HEK293 (cell line): ENCODE data around the gene DNASE2B.

Source experiments
- CTCF ChIA-PET: fragments of 350-600 bp; formaldehyde crosslinking; extraction: SDS; loops from one replicate; lab custom pipeline; 2021; ENCODE audit warnings: antibody characterized with exemption; lab: Yijun Ruan, JAX
- POLR2A ChIA-PET: fragments of 300-600 bp; formaldehyde crosslinking; extraction: SDS; loops from one replicate; lab custom pipeline; 2020; ENCODE audit warnings: antibody characterized with exemption, inconsistent platforms; lab: Yijun Ruan, JAX
- H3K27ac ChIP-seq: fragments of 200-500 bp; sonication (Bioruptor generic); 2 replicates; pipeline ENCODE4 v1.5.1; 2014; ENCODE audit warnings: low read depth, low read length, control low read depth, inconsistent platforms; ENCODE audit errors: extremely low read depth
- H3K36me3 ChIP-seq, 2 experiments: fragments of 200-500 bp in 1 of 2; sonication (Bioruptor generic) in 1 of 2; 1 replicate in 1 of 2; 2 replicates in 1 of 2; pipeline ENCODE4 v1.5.1; 2014 to 2017; ENCODE audit warnings: inconsistent platforms in 2 of 2, low read length in 2 of 2; ENCODE audit not compliant: control insufficient read depth in 2 of 2, insufficient read depth in 1 of 2
- H3K4me1 ChIP-seq: fragments of 200-500 bp; sonication (Bioruptor generic); 2 replicates; pipeline ENCODE4 v1.5.1; 2014; ENCODE audit warnings: mild to moderate bottlenecking, low read length, inconsistent platforms; ENCODE audit not compliant: control insufficient read depth, insufficient read depth
- H3K4me3 ChIP-seq: 2 replicates; pipeline ENCODE4 v1.5.1; 2011; ENCODE audit warnings: low read depth, mild to moderate bottlenecking, control low read depth, low read length, moderate library complexity
- H3K9me3 ChIP-seq: fragments of 200-500 bp; sonication (Bioruptor generic); 2 replicates; pipeline ENCODE4 v1.5.1; 2014; ENCODE audit warnings: low read depth, low read length, inconsistent platforms; ENCODE audit not compliant: control insufficient read depth, insufficient read depth
- BCL6B ChIP-seq: fragments of 450-650 bp; formaldehyde crosslinking; IDR thresholded peaks from 2 replicates; pipeline ENCODE4 v1.5.1; 2017; ENCODE audit warnings: missing biosample characterization, missing genetic modification characterization
- GLIS1 ChIP-seq: fragments of 450-650 bp; formaldehyde crosslinking; IDR thresholded peaks from 2 replicates; pipeline ENCODE4 v1.5.1; 2016; ENCODE audit warnings: missing biosample characterization, missing genetic modification characterization
- HOXD13 ChIP-seq: sonication (generic); formaldehyde crosslinking; IDR thresholded peaks from 2 replicates; pipeline ENCODE4 v1.8.0; 2022; ENCODE audit warnings: missing genetic modification reagents, borderline replicate concordance
- PRDM10 ChIP-seq: fragments of 450-650 bp; formaldehyde crosslinking; IDR thresholded peaks from 2 replicates; pipeline ENCODE4 v1.5.1; 2016; ENCODE audit warnings: missing biosample characterization, missing genetic modification characterization
- ZBTB17 ChIP-seq: fragments of 450-650 bp; formaldehyde crosslinking; IDR thresholded peaks from 2 replicates; pipeline ENCODE4 v1.5.1; 2016; ENCODE audit warnings: missing biosample characterization, missing genetic modification characterization
- ZBTB8A ChIP-seq: fragments of 450-650 bp; formaldehyde crosslinking; IDR thresholded peaks from 2 replicates; pipeline ENCODE4 v1.5.1; 2016; ENCODE audit warnings: missing biosample characterization, missing genetic modification characterization
- ZFHX2 ChIP-seq: fragments of 450-650 bp; formaldehyde crosslinking; conservative IDR thresholded peaks from 2 replicates; pipeline ENCODE4 v1.5.1; 2016; ENCODE audit warnings: missing biosample characterization, missing genetic modification characterization
- ZNF133 ChIP-seq: fragments of 450-650 bp; formaldehyde crosslinking; IDR thresholded peaks from 2 replicates; pipeline ENCODE4 v1.5.1; 2016; ENCODE audit warnings: missing biosample characterization, missing genetic modification characterization
- ZNF138 ChIP-seq: fragments of 450-650 bp; formaldehyde crosslinking; IDR thresholded peaks from 2 replicates; pipeline ENCODE4 v1.5.1; 2016; ENCODE audit warnings: missing biosample characterization, missing genetic modification characterization, borderline replicate concordance
- ZNF140 ChIP-seq: fragments of 450-650 bp; formaldehyde crosslinking; IDR thresholded peaks from 2 replicates; pipeline ENCODE4 v1.5.1; 2016; ENCODE audit warnings: missing biosample characterization, missing genetic modification characterization
- ZNF148 ChIP-seq: fragments of 450-650 bp; formaldehyde crosslinking; IDR thresholded peaks from 2 replicates; pipeline ENCODE4 v1.5.0; 2017; ENCODE audit warnings: missing biosample characterization, missing genetic modification characterization, borderline replicate concordance
- ZNF311 ChIP-seq: fragments of 450-650 bp; formaldehyde crosslinking; IDR thresholded peaks from 2 replicates; pipeline ENCODE4 v1.5.1; 2017; ENCODE audit warnings: missing biosample characterization, missing genetic modification characterization, borderline replicate concordance
- ZNF324 ChIP-seq: fragments of 450-650 bp; formaldehyde crosslinking; IDR thresholded peaks from 2 replicates; pipeline ENCODE4 v1.5.1; 2016; ENCODE audit warnings: missing biosample characterization, missing genetic modification characterization
- ZNF335 ChIP-seq: fragments of 450-650 bp; formaldehyde crosslinking; conservative IDR thresholded peaks from 2 replicates; pipeline ENCODE4 v1.5.1; 2016; ENCODE audit warnings: missing biosample characterization, missing genetic modification characterization
- ZNF350 ChIP-seq: fragments of 450-650 bp; formaldehyde crosslinking; IDR thresholded peaks from 2 replicates; pipeline ENCODE4 v1.5.0; 2017; ENCODE audit warnings: missing biosample characterization, mild to moderate bottlenecking, missing genetic modification characterization
- ZNF423 ChIP-seq: fragments of 450-650 bp; formaldehyde crosslinking; IDR thresholded peaks from 2 replicates; pipeline ENCODE4 v1.5.1; 2016; ENCODE audit warnings: missing biosample characterization, missing genetic modification characterization
- ZNF449 ChIP-seq: fragments of 450-650 bp; formaldehyde crosslinking; IDR thresholded peaks from 2 replicates; pipeline ENCODE4 v1.5.1; 2017; ENCODE audit warnings: missing biosample characterization, mild to moderate bottlenecking, missing genetic modification characterization, moderate library complexity
- ZNF639 ChIP-seq: fragments of 450-650 bp; formaldehyde crosslinking; IDR thresholded peaks from 2 replicates; pipeline ENCODE4 v1.5.1; 2016; ENCODE audit warnings: missing biosample characterization, missing genetic modification characterization
- ZNF677 ChIP-seq: fragments of 450-650 bp; IDR thresholded peaks from 2 replicates; pipeline ENCODE4 v1.5.0; 2018; ENCODE audit warnings: missing biosample characterization, mild to moderate bottlenecking, missing genetic modification characterization, moderate library complexity

Gene DNASE2B

GRCh38 chr1:84368441-84368840 is 29.8 kb upstream of the DNASE2B start:
- no peaks in the 10 kb centered on the region for H3K9me3 ChIP-seq
- POLR2A ChIA-PET, result no interaction called here
- TF ChIP-seq ZNF677 (tag by site-specific recombination) (no peak), ZBTB17 (no peak), ZNF133 (no peak), ZNF311 (tag by site-specific recombination) (no peak), GLIS1 (tag by site-specific recombination) (no peak), ZNF335 (tag by site-specific recombination) (no peak), ZNF423 (tag by site-specific recombination) (no peak), ZNF639 (no peak), ZNF449 (tag by site-specific recombination) (no peak), ZNF350 (tag by site-specific recombination) (no peak), ZBTB8A (tag by site-specific recombination) (no peak), PRDM10 (no peak), ZFHX2 (tag by site-specific recombination) (no peak), ZNF138 (tag by site-specific recombination) (no peak), ZNF324 (tag by site-specific recombination) (no peak), HOXD13 (CRISPR knock-in tag) (no peak)
- H3K27ac ChIP-seq, result no peak overlapping the region
- no peaks in the 10 kb centered on the region for H3K36me3 ChIP-seq
- H3K4me1 ChIP-seq, result no peaks in the 10 kb centered on the region
- CTCF ChIA-PET, result no interaction called here
- H3K4me3 ChIP-seq, result no peak overlapping the region

GRCh38 chr1:84370266-84370665 is 28.0 kb upstream of the DNASE2B start:
- H3K4me3 ChIP-seq, result no peak overlapping the region
- no peaks in the 10 kb centered on the region for H3K9me3 ChIP-seq
- H3K4me1 ChIP-seq, result 0 out of 2 replicates have a peak, but pooled peaks cover under 1% of the 10 kb centered on the region
- ChIA-PET POLR2A (no interaction called here), CTCF (interaction anchor here (0.6 to 0.7 kb wide), 2 partner anchors 248 to 258 kb away, joined by 3 read pairs; no protein-coding TSS in a partner anchor)
- no peaks in the 10 kb centered on the region for H3K36me3 ChIP-seq
- no peak overlapping the region for H3K27ac ChIP-seq
- TF ChIP-seq ZNF148 (tag by site-specific recombination) (no peak), ZNF140 (no peak), PRDM10 (no peak), BCL6B (tag by site-specific recombination) (no peak)
